H1 (cell line): ENCODE results near the gene SRGAP3. TPM values are rescaled to one million over a fixed set of nuclear protein-coding genes. Genes with fewer than 3 reads are reported as not detected.

ENCODE experiments used
- CTBP2 ChIP-seq: IDR thresholded peaks from 2 replicates; pipeline ENCODE4 v1.7.0; 2011; ENCODE audit warnings: borderline replicate concordance, mild to moderate bottlenecking, moderate library complexity, mixed read lengths, low read length; ENCODE audit not compliant: insufficient read depth, insufficient read length
- FOSL1 ChIP-seq: IDR thresholded peaks from 2 replicates; pipeline ENCODE4 v1.6.1; 2011; ENCODE audit warnings: mild to moderate bottlenecking, low read depth, low read length, moderate library complexity; ENCODE audit not compliant: insufficient read depth
- GABPA ChIP-seq: IDR thresholded peaks from 2 replicates; pipeline ENCODE4 v1.6.1; 2011; ENCODE audit warnings: mild to moderate bottlenecking, low read length, moderate library complexity, borderline replicate concordance; ENCODE audit not compliant: insufficient read depth
- MAFK ChIP-seq: IDR thresholded peaks from 2 replicates; pipeline ENCODE4 v1.6.1; 2012; ENCODE audit warnings: low read depth, mild to moderate bottlenecking, improper control_type of control experiment, low read length
- POLR2A ChIP-seq, 2 experiments: IDR thresholded peaks; 1 replicate in 1 of 2; 2 replicates in 1 of 2; pipeline ENCODE4 v1.6.1; 2011; ENCODE audit warnings: low read depth in 2 of 2, low read length in 2 of 2, mild to moderate bottlenecking in 2 of 2; ENCODE audit errors: control extremely low read depth in 1 of 2
- SIN3A ChIP-seq, 2 experiments: IDR thresholded peaks in 1 of 2; conservative IDR thresholded peaks in 1 of 2; 2 replicates each; pipeline ENCODE4 v1.6.1; 2011 to 2012; ENCODE audit warnings: low read length in 2 of 2, improper control_type of control experiment in 1 of 2, low read depth in 1 of 2, mild to moderate bottlenecking in 1 of 2
- SUZ12 ChIP-seq: fragments of 200-600 bp; sonication (generic); IDR thresholded peaks from 2 replicates; pipeline ENCODE4 v1.6.1; 2012; ENCODE audit warnings: mild to moderate bottlenecking, inconsistent platforms, low read length, moderate library complexity, mixed read lengths
- polyA plus RNA-seq, 7 experiments: library from polyadenylated mRNA; depleted of rRNA in 3 of 7; stranded (reverse) in 5 of 7; unstranded in 2 of 7; fragments of >200 nt in 5 of 7; fragments of 200-250 nt in 2 of 7; gene quantifications; 1 replicate in 5 of 7; 2 replicates in 1 of 7; 4 replicates in 1 of 7; pipeline versions ENCODE4 v1.2.1 to v1.2.3, GENCODE V29; 2011 to 2013; ENCODE audit warnings: missing spikeins in 2 of 7, mixed read lengths in 2 of 7
- total RNA-seq: library from RNA; stranded (reverse); fragmentation: NEBNext Ultra II Directional; extraction: Animal tissue kit (Norgen Biotek cat#: 25700); gene quantifications from 2 replicates; pipeline ENCODE4 v1.2.1, GENCODE V29; 2021

SRGAP3 gene
- total and polyA plus RNA-seq, 2 of the 8 experiments (the other 6 are each of a cell fraction or from before 2014, with no cell fraction given), result 5.8 to 11.4 TPM

GRCh38 chr3:9188583-9188982, 60.9 kb downstream of the SRGAP3 start (continued):
- no peak for TF ChIP-seq MAFK
- no peak for TF ChIP-seq POLR2A (IDR thresholded peaks at IDR 0.05; ENCODE audit: control extremely low read depth in 1 of 2, low read depth in 2 of 2, low read length in 2 of 2)
- no peak for TF ChIP-seq CTBP2
- TF ChIP-seq GABPA, result no peak
- no peak for TF ChIP-seq SUZ12
- no peak for TF ChIP-seq SIN3A (conservative IDR thresholded peaks at IDR 0.05 in 1 of 2, IDR thresholded peaks at IDR 0.05 in 1 of 2; ENCODE audit: low read depth in 1 of 2, low read length in 2 of 2)
- no peak for TF ChIP-seq FOSL1
